Measurements from ENCODE around the gene LDLRAD4.

DNA sequence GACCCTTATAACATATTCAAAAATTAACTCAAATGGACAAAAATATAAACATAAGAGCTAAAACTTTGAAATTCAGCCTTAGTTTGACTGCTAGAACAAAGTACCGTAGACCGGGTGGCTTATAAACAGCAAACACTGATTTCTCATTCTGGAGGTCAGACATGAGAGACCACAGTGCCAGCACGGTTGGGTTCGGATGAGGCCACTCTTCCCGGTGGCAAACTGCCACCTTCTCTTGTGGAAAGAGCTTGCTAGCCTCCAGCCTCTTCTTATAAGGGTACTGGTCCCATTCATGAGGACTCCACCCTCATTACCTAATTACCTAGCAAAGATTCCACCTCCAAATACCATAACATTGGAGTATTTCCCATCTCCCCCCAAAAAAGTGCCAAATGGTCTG is 416.5 kb downstream of the LDLRAD4 start:
- TF ChIP-seq, protein P1, sequence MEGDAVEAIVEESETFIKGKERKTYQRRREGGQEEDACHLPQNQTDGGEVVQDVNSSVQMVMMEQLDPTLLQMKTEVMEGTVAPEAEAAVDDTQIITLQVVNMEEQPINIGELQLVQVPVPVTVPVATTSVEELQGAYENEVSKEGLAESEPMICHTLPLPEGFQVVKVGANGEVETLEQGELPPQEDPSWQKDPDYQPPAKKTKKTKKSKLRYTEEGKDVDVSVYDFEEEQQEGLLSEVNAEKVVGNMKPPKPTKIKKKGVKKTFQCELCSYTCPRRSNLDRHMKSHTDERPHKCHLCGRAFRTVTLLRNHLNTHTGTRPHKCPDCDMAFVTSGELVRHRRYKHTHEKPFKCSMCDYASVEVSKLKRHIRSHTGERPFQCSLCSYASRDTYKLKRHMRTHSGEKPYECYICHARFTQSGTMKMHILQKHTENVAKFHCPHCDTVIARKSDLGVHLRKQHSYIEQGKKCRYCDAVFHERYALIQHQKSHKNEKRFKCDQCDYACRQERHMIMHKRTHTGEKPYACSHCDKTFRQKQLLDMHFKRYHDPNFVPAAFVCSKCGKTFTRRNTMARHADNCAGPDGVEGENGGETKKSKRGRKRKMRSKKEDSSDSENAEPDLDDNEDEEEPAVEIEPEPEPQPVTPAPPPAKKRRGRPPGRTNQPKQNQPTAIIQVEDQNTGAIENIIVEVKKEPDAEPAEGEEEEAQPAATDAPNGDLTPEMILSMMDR (conservative IDR thresholded peaks at IDR 0.05; ENCODE audit: low read depth, low read length), result no peak
- no peak for TF ChIP-seq EZH2 (IDR thresholded peaks at IDR 0.05; ENCODE audit: borderline replicate concordance, low read depth, low read length, poor library complexity, severe bottlenecking)

Data from A673 (cell line).